GM10266 (cell line): ENCODE data around the gene COMT.
A peak's percentile ranks its signal among the peaks of the same experiment; 100 is the strongest.

Source experiments
- DNase-seq: peaks from one replicate; pipeline ENCODE4 v3.0.0; 2012; ENCODE audit errors: extremely low spot score
- CTCF ChIP-seq: IDR thresholded peaks from 2 replicates; pipeline ENCODE4 v1.5.1; 2012; ENCODE audit warnings: mild to moderate bottlenecking, low read depth; ENCODE audit not compliant: control insufficient read depth, insufficient read depth; ENCODE audit errors: missing control alignments

COMT gene

GRCh38 chr22:19959043-19959586 lies 17.5 kb downstream of the COMT start:
- TF ChIP-seq CTCF = no peak
- no peak for DNase-seq

- no peak for TF ChIP-seq CTCF
- DNase-seq = no peak
Measured at GRCh38 chr22:19959587-19960490, 18.3 kb downstream of the COMT start.

GRCh38 chr22:19960491-19961200 lies 19.1 kb downstream of the COMT start:
- DNase-seq = no peak

GRCh38 chr22:19961201-19961580 lies 19.6 kb downstream of the COMT start:
- TF ChIP-seq CTCF = no peak
- DNase-seq = no peak

More at GRCh38 chr22:19960491-19961200, 19.1 kb downstream of the COMT start:
- TF ChIP-seq CTCF = no peak

GRCh38 chr22:19961868-19962245 lies 20.3 kb downstream of the COMT start:
- DNase-seq = no peak
- TF ChIP-seq CTCF = no peak

- DNase-seq = peak; percentile 82
- TF ChIP-seq CTCF = peak; percentile 59
Measured at GRCh38 chr22:19962246-19962908, 20.8 kb downstream of the COMT start.
